Esophagus (tissue), 2 donors: ENCODE data around the gene TNK2. TPM values are rescaled to one million over a fixed set of nuclear protein-coding genes. Genes with fewer than 3 reads are reported as not detected.
"Not testable (repeated sequence)": the region's sequence is repeated elsewhere in the genome, so short reads cannot be mapped to it uniquely, and the experiment has no call there.

ENCODE experiments used
- H3K27ac ChIP-seq, 2 donors: one replicate each; pipeline ENCODE4 v1.5.1; 2013; ENCODE audit warnings: low read depth in 2 of 2, mild to moderate bottlenecking in 2 of 2, inconsistent platforms in 1 of 2, low read length in 1 of 2, moderate library complexity in 1 of 2
- H3K27me3 ChIP-seq, 2 donors: one replicate each; pipeline ENCODE4 v1.6.1; 2013; ENCODE audit warnings: low read length in 2 of 2, control low read depth in 1 of 2, mild to moderate bottlenecking in 1 of 2; ENCODE audit not compliant: insufficient read depth in 2 of 2, control insufficient read depth in 1 of 2
- H3K36me3 ChIP-seq, 2 donors: one replicate each; pipeline ENCODE4 v1.6.1; 2013; ENCODE audit warnings: low read length in 1 of 2; ENCODE audit not compliant: control insufficient read depth in 2 of 2, insufficient read depth in 2 of 2
- H3K4me1 ChIP-seq, 2 donors: one replicate each; pipeline ENCODE4 v1.6.1; 2013; ENCODE audit warnings: low read length in 1 of 2; ENCODE audit not compliant: control insufficient read depth in 2 of 2, insufficient read depth in 2 of 2
- H3K4me3 ChIP-seq, 2 donors: one replicate each; pipeline ENCODE4 v1.5.1; 2013; ENCODE audit warnings: low read length in 2 of 2, mild to moderate bottlenecking in 2 of 2, low read depth in 1 of 2, moderate library complexity in 1 of 2
- H3K9me3 ChIP-seq, 2 donors: one replicate each; pipeline ENCODE4 v1.6.1; 2013; ENCODE audit warnings: mild to moderate bottlenecking in 2 of 2, low read depth in 1 of 2, low read length in 1 of 2, moderate library complexity in 1 of 2; ENCODE audit not compliant: control insufficient read depth in 2 of 2, insufficient read depth in 1 of 2
- WGBS, 2 donors: extraction: QIAGEN DNeasy Blood & Tissue Kit; methylation state at CpG; one replicate each; pipeline ENCODE4 v1.1.7; 2013; 5-methylcytosine and 5-hydroxymethylcytosine counted together
- polyA plus RNA-seq, 2 donors: library from polyadenylated mRNA; stranded (reverse); fragments of 200-250 nt; gene quantifications; one replicate each; pipeline ENCODE4 v1.2.3, GENCODE V29; 2013
- donor health status: healthy with polysubstance abuse.
- donor health status: Bipolar disorder and iron deficiency.

TNK2 gene
- polyA plus RNA-seq, 2 donors, result 38.8 to 87.5 TPM

- peaks cover 0 to 13% of the 10 kb centered on the region in 2 donors for H3K4me1 ChIP-seq
- not testable (repeated sequence) for H3K36me3 ChIP-seq, H3K27ac ChIP-seq, H3K9me3 ChIP-seq, H3K4me3 ChIP-seq, H3K27me3 ChIP-seq
- 88% methylated on average over 16 of the region's 16 CpGs for WGBS, 2 donors
Observed at GRCh38 chr3:195901836-195902585, 6.3 kb downstream of the TNK2 start.

GRCh38 chr3:195900436-195901355 is 7.7 kb downstream of the TNK2 start:
- 68 to 79% methylated on average over 23 of the region's 23 CpGs for WGBS, 2 donors
- Histone ChIP-seq H3K4me1 (peaks cover 0 to 18% of the 10 kb centered on the region in 2 donors), H3K27ac (no peak overlapping the region), H3K27me3 (no peaks in the 10 kb centered on the region), H3K9me3 (no peaks in the 10 kb centered on the region), H3K36me3 (peaks cover 0 to 9% of the 10 kb centered on the region in 2 donors), H3K4me3 (no peak overlapping the region)

- Histone ChIP-seq H3K27me3 (no peaks in the 10 kb centered on the region), H3K4me1 (peaks cover 3 to 24% of the 10 kb centered on the region in 2 donors), H3K36me3 (peaks cover 0 to 9% of the 10 kb centered on the region in 2 donors), H3K9me3 (no peaks in the 10 kb centered on the region), H3K27ac (no peak overlapping the region), H3K4me3 (no peak overlapping the region)
- 87 to 88% methylated on average over 15 of the region's 15 CpGs for WGBS, 2 donors
Observed at GRCh38 chr3:195899701-195900435, 8.5 kb downstream of the TNK2 start.

- 52 to 54% methylated on average over 11 of the region's 11 CpGs for WGBS, 2 donors
- no peak overlapping the region for H3K4me3 ChIP-seq
- peaks cover 3 to 28% of the 10 kb centered on the region in 2 donors for H3K4me1 ChIP-seq
- H3K27ac ChIP-seq, result peak overlapping the region in 1 of 2 donors; percentile 58
- no peaks in the 10 kb centered on the region for H3K27me3 ChIP-seq
- peaks cover 0 to 9% of the 10 kb centered on the region in 2 donors for H3K36me3 ChIP-seq
- no peaks in the 10 kb centered on the region for H3K9me3 ChIP-seq
Observed at GRCh38 chr3:195897853-195898415, 10.4 kb downstream of the TNK2 start.

- peaks cover 3 to 30% of the 10 kb centered on the region in 2 donors for H3K4me1 ChIP-seq
- 37 to 44% methylated on average over 9 to 10 of the region's 10 CpGs for WGBS, 2 donors
- peaks cover 0 to 9% of the 10 kb centered on the region in 2 donors for H3K36me3 ChIP-seq
- no peak overlapping the region for H3K4me3 ChIP-seq
- no peaks in the 10 kb centered on the region for H3K9me3 ChIP-seq
- no peaks in the 10 kb centered on the region for H3K27me3 ChIP-seq
- H3K27ac ChIP-seq, result peak overlapping the region; percentile 91 to 95
Observed at GRCh38 chr3:195897081-195897852, 11.1 kb downstream of the TNK2 start.

GRCh38 chr3:195896361-195897080 is 11.8 kb downstream of the TNK2 start:
- Histone ChIP-seq H3K4me3 (peak overlapping the region; percentile 53 to 61), H3K27ac (peak overlapping the region; percentile 91 to 95), H3K4me1 (peaks cover 3 to 33% of the 10 kb centered on the region in 2 donors), H3K9me3 (no peaks in the 10 kb centered on the region), H3K27me3 (no peaks in the 10 kb centered on the region), H3K36me3 (peaks cover 6% of the 10 kb centered on the region in 2 donors)
- 11 to 30% methylated on average over 16 of the region's 16 CpGs for WGBS, 2 donors

- Histone ChIP-seq H3K4me1 (peaks cover 4 to 33% of the 10 kb centered on the region in 2 donors), H3K4me3 (peak overlapping the region; percentile 53 to 61), H3K9me3 (no peaks in the 10 kb centered on the region), H3K27me3 (no peaks in the 10 kb centered on the region), H3K27ac (peak overlapping the region; percentile 91 to 95), H3K36me3 (peaks cover 3 to 6% of the 10 kb centered on the region in 2 donors)
- WGBS, 2 donors, result 0 to 1% methylated on average over 29 to 47 of the region's 47 CpGs
Observed at GRCh38 chr3:195895861-195896360, 12.4 kb downstream of the TNK2 start.
